ENCODE measurements around the gene TSNAXIP1. TPM values are rescaled to one million over a fixed set of nuclear protein-coding genes. Genes with fewer than 3 reads are reported as not detected.
A peak's percentile ranks its signal among the peaks of the same experiment; 100 is the strongest.

The TSNAXIP1 gene
- total and polyA plus RNA-seq, 2 donors (not counting 1 experiment from before 2014, with no cell fraction given): 0.97 to 1.2 TPM

- Histone ChIP-seq H3K27ac (ENCODE audit: low read length in 2 of 2) (peak within 1 kb of the TSS; percentile 54 to 81), H3K4me1 (ENCODE audit: control insufficient read depth in 2 of 2, insufficient read depth in 2 of 2, low read length in 2 of 2) (peaks cover 37 to 52% of the 10 kb centered on the region in 2 donors), H4K20me1 (ENCODE audit: control insufficient read depth, insufficient read depth, low read length, poor library complexity, severe bottlenecking) (peaks cover 36% of the 10 kb centered on the region), H3K27me3 (replicated peaks in 1 of 4; ENCODE audit: control extremely low read depth in 1 of 4, control insufficient read depth in 3 of 4, insufficient read depth in 4 of 4, low read length in 3 of 4) (no peaks in the 10 kb centered on the region), H3K9me3 (ENCODE audit: control extremely low read depth in 1 of 3, control insufficient read depth in 2 of 3, insufficient read depth in 1 of 3, low read length in 2 of 3) (peaks cover 0 to 5% (median 0%) of the 10 kb centered on the region in 3 donors), H3K9ac (ENCODE audit: low read length) (peak within 1 kb of the TSS; percentile 85), H3K4me3 (ENCODE audit: control extremely low read depth in 1 of 5, extremely low read depth in 1 of 5, insufficient read depth in 1 of 5, low read depth in 2 of 5, low read length in 4 of 5) (peak within 1 kb of the TSS; percentile 64 to 92 (median 85)), H3K36me3 (replicated peaks in 1 of 2; ENCODE audit: control extremely low read depth in 1 of 2, control insufficient read depth in 1 of 2, extremely low read depth in 1 of 2, insufficient read depth in 2 of 2, low read length in 1 of 2) (no peaks in the 10 kb centered on the region), H3K4me2 (replicated peaks; ENCODE audit: low read depth, low read length, poor library complexity, severe bottlenecking) (peak within 1 kb of the TSS; percentile 97), H3K79me2 (ENCODE audit: control insufficient read depth, insufficient read depth, low read length) (peaks cover 67% of the 10 kb centered on the region), H2AFZ (ENCODE audit: insufficient read depth, low read depth, low read length, poor library complexity, severe bottlenecking) (peak within 1 kb of the TSS; percentile 93)
- H3K4me3 Mint-ChIP-seq: peak within 1 kb of the TSS; percentile 92
- WGBS (ENCODE audit: insufficient coverage): under 1% methylated on average over 57 of the region's 57 CpGs
- H3K9me3 Mint-ChIP-seq (ENCODE audit: insufficient read depth): no peaks in the 10 kb centered on the region
- peak; percentile 62 for ATAC-seq (ENCODE audit: low read depth)
- ChIA-PET POLR2A (interaction anchor here (0.6 to 2.0 kb wide), 5 partner anchors 40 to 1124 kb away, joined by 3 to 11 read pairs (median 5); partner anchors contain the start of genes PSMB10, RANBP10 and TSNAXIP1), CTCF (interaction anchor here (0.8 to 3.5 kb wide), 7 partner anchors 27 to 179 kb away, joined by 3 to 12 read pairs (median 4); partner anchors contain the start of gene EDC4)
- intact Hi-C loops (cut with micrococcal nuclease): loop anchor here (1.0 to 10.0 kb wide), 10 partner anchors 13 to 1092 kb away; partner anchors contain the start of genes ATP6V0D1, CTCF, DYNC1LI2 and GFOD2
- no peak for TF ChIP-seq EZH2 (IDR thresholded peaks at IDR 0.05; ENCODE audit: borderline replicate concordance, insufficient read depth, low read depth, low read length, poor library complexity, severe bottlenecking)
- TF ChIP-seq, protein P1, sequence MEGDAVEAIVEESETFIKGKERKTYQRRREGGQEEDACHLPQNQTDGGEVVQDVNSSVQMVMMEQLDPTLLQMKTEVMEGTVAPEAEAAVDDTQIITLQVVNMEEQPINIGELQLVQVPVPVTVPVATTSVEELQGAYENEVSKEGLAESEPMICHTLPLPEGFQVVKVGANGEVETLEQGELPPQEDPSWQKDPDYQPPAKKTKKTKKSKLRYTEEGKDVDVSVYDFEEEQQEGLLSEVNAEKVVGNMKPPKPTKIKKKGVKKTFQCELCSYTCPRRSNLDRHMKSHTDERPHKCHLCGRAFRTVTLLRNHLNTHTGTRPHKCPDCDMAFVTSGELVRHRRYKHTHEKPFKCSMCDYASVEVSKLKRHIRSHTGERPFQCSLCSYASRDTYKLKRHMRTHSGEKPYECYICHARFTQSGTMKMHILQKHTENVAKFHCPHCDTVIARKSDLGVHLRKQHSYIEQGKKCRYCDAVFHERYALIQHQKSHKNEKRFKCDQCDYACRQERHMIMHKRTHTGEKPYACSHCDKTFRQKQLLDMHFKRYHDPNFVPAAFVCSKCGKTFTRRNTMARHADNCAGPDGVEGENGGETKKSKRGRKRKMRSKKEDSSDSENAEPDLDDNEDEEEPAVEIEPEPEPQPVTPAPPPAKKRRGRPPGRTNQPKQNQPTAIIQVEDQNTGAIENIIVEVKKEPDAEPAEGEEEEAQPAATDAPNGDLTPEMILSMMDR (IDR thresholded peaks at IDR 0.05): no peak
- peaks cover 50% of the 10 kb centered on the region for H3K4me1 Mint-ChIP-seq
- H3K27ac Mint-ChIP-seq: peak within 1 kb of the TSS; percentile 93
- no peaks in the 10 kb centered on the region for H3K27me3 Mint-ChIP-seq
- peak; percentile 97 for DNase-seq
Measured at GRCh38 chr16:67846320-67847063, 39.8 kb downstream of the TSNAXIP1 start, which contains the start of gene NUTF2. Gene NUTF2 (plus strand): TSS chr16:67846933. CDS start chr16:67865131, 18,198 bp downstream.

Data from B cell (primary cell).